PC-9 (cell line): Measurements from ENCODE around the gene RABIF.

Source experiments
- CTCF ChIP-seq: fragments of 200-600 bp; sonication (generic); conservative IDR thresholded peaks from 2 replicates; pipeline ENCODE4 v1.6.1; 2017; ENCODE audit warnings: mixed run types, antibody characterized with exemption, mild to moderate bottlenecking, moderate library complexity
- EZH2 ChIP-seq: fragments of 200-600 bp; sonication (generic); IDR thresholded peaks from 2 replicates; pipeline ENCODE4 v1.8.0; 2017; ENCODE audit warnings: antibody characterized with exemption, low read depth

GRCh38 chr1:202880062-202880461 is 8.9 kb downstream of the RABIF start:
- TF ChIP-seq CTCF (no peak), EZH2 (no peak)
